Measurements from ENCODE around the gene CSF3R. TPM values are rescaled to one million over a fixed set of nuclear protein-coding genes. Genes with fewer than 3 reads are reported as not detected.
"Not testable (repeated sequence)": the region's sequence is repeated elsewhere in the genome, so short reads cannot be mapped to it uniquely, and the experiment has no call there.

The CSF3R gene
- total RNA-seq, 1 experiment from 2014 or later, result 0.26 TPM

DNA sequence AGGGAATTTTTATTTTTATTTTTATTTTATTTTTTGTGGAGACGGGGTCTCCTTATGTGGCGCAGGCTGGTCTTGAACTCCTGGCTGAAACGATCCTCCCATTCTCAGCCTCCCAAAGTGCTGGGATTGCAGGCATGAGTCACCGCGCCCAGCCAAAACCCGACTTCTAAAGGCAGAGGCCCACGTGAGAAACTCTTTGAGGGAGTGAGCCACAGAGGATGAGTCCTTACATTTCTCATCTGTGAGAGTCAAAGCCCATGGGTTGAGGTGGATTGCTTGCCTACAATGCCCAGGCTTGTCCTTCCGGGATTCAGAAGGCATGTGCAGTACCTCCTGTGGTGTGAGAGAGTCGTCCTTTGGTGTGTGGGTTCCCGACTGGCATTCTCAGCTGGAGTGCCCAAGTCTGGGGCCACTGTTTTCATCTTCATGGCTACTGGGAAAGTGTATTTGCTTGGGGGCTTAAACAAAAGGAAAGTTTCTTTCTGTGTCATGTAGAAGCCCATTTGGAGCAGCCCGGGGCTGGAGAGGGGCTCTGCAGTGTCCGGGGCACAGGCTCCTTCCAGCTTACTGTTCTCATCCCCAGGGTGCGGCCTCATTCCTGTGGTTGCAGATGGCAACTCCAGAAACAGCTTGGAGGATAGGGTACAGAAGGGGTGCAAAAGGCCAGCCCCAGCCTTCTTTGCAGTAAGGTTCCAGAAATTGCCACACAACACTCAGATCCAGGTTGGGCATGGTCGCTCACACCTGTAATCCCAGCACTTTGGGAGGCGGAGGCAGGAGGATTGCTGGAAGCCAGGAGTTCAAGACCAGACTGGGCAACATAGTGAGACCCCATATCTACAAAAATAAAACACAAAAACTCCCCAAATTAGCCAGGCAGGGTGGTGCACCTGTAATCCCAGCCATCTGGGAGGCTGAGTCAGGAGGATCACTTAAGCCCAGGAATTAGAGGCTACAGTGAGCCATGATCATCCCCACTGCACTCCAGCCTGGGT is 29.4 kb upstream of the CSF3R start:
- H3K27me3 Mint-ChIP-seq (ENCODE audit: low read depth), result no peaks in the 10 kb centered on the region
- no peaks in the 10 kb centered on the region for H3K9me3 Mint-ChIP-seq
- no peak overlapping the region for H3K27ac Mint-ChIP-seq

DNA sequence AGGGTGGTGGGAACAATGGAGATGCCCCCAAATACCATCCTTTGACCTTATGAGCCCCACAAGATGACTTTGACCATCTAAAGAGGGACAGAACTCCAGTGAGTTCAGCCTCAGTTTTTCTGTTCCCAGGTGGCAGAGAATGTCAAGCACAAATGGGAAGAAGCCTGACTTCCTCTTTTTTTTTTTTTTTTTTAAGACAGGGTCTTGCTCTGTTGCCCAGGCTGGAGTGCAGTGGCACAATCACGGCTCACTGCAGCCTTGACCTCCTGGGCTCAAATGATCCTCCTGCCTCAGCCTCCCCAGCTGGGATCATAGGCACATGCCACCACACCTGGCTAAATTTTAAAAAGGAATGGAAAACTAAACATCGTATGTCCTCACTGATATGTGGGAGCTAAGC is 28.5 kb upstream of the CSF3R start:
- not testable (repeated sequence) for H3K4me3 Mint-ChIP-seq; ATAC-seq; H3K36me3 Mint-ChIP-seq; H3K27ac Mint-ChIP-seq; H3K4me1 Mint-ChIP-seq; H3K9me3 Mint-ChIP-seq; DNase-seq (ENCODE audit: low spot score); H3K27me3 Mint-ChIP-seq (ENCODE audit: low read depth)
- CTCF ChIA-PET, result interaction anchor here (0.6 to 0.7 kb wide), 3 partner anchors 22 to 1215 kb away, joined by 3 to 4 read pairs (median 4); no protein-coding TSS in a partner anchor
- POLR2A ChIA-PET, result interaction anchor here (0.6 kb wide), 1 partner anchor 207 kb away, joined by 3 read pairs; no protein-coding TSS in a partner anchor

More for the DNA sequence above, 29.4 kb upstream of the CSF3R start:
- Mint-ChIP-seq H3K4me1 (peaks cover 10% of the 10 kb centered on the region), H3K4me3 (no peak overlapping the region), H3K36me3 (no peaks in the 10 kb centered on the region)
- no peak for ATAC-seq
- ChIA-PET POLR2A (no interaction called here), CTCF (no interaction called here)
- TF ChIP-seq ZNF416 (CRISPR knock-in tag; IDR thresholded peaks at IDR 0.05) (no peak), TP53 (CRISPR knock-in tag; IDR thresholded peaks at IDR 0.05) (no peak), MXD4 (CRISPR knock-in tag; IDR thresholded peaks at IDR 0.05; ENCODE audit: borderline replicate concordance) (no peak), OVOL2 (CRISPR knock-in tag; IDR thresholded peaks at IDR 0.05; ENCODE audit: borderline replicate concordance) (no peak), ZNF121 (CRISPR knock-in tag; IDR thresholded peaks at IDR 0.05) (peak; percentile 64; the same call in 1 of the 2 replicates)
- TF ChIP-seq, protein P1, sequence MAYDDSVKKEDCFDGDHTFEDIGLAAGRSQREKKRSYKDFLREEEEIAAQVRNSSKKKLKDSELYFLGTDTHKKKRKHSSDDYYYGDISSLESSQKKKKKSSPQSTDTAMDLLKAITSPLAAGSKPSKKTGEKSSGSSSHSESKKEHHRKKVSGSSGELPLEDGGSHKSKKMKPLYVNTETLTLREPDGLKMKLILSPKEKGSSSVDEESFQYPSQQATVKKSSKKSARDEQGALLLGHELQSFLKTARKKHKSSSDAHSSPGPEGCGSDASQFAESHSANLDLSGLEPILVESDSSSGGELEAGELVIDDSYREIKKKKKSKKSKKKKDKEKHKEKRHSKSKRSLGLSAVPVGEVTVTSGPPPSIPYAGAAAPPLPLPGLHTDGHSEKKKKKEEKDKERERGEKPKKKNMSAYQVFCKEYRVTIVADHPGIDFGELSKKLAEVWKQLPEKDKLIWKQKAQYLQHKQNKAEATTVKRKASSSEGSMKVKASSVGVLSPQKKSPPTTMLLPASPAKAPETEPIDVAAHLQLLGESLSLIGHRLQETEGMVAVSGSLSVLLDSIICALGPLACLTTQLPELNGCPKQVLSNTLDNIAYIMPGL (CRISPR knock-in tag; IDR thresholded peaks at IDR 0.05), result no peak
- TF ChIP-seq, protein P2, sequence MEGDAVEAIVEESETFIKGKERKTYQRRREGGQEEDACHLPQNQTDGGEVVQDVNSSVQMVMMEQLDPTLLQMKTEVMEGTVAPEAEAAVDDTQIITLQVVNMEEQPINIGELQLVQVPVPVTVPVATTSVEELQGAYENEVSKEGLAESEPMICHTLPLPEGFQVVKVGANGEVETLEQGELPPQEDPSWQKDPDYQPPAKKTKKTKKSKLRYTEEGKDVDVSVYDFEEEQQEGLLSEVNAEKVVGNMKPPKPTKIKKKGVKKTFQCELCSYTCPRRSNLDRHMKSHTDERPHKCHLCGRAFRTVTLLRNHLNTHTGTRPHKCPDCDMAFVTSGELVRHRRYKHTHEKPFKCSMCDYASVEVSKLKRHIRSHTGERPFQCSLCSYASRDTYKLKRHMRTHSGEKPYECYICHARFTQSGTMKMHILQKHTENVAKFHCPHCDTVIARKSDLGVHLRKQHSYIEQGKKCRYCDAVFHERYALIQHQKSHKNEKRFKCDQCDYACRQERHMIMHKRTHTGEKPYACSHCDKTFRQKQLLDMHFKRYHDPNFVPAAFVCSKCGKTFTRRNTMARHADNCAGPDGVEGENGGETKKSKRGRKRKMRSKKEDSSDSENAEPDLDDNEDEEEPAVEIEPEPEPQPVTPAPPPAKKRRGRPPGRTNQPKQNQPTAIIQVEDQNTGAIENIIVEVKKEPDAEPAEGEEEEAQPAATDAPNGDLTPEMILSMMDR (IDR thresholded peaks at IDR 0.05), result no peak
- no peak for DNase-seq (ENCODE audit: low spot score)

DNA sequence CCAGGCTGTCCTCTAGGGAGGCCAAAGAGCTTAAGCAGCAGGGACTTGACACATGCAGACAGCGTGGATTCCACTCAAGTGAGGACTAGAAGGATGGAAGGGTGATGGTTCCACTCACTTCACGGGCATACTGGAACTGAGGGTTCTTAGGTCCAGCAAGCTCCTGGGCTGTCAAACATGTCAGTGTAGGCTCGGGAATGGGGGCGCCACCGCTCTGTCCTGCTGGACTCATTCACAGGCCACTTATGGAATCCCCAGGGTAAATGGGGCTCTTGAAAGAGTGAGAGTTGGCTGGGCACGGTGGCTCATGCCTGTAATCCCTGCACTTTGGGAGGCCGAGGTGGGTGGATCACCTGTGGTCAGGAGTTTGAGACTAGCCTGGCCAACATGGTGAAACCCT is 27.7 kb upstream of the CSF3R start:
- H3K9me3 Mint-ChIP-seq, result no peaks in the 10 kb centered on the region
- no peak for DNase-seq (ENCODE audit: low spot score)
- no peak overlapping the region for H3K27ac Mint-ChIP-seq
- H3K4me3 Mint-ChIP-seq, result no peak overlapping the region
- H3K27me3 Mint-ChIP-seq (ENCODE audit: low read depth), result no peaks in the 10 kb centered on the region
- ChIA-PET POLR2A (no interaction called here), CTCF (interaction anchor here (0.7 to 0.8 kb wide), 2 partner anchors 46 to 65 kb away, joined by 3 read pairs; partner anchors contain the start of gene MRPS15)
- no peaks in the 10 kb centered on the region for H3K36me3 Mint-ChIP-seq
- H3K4me1 Mint-ChIP-seq, result peaks cover 9% of the 10 kb centered on the region
- ATAC-seq, result no peak
- TF ChIP-seq, protein P3, sequence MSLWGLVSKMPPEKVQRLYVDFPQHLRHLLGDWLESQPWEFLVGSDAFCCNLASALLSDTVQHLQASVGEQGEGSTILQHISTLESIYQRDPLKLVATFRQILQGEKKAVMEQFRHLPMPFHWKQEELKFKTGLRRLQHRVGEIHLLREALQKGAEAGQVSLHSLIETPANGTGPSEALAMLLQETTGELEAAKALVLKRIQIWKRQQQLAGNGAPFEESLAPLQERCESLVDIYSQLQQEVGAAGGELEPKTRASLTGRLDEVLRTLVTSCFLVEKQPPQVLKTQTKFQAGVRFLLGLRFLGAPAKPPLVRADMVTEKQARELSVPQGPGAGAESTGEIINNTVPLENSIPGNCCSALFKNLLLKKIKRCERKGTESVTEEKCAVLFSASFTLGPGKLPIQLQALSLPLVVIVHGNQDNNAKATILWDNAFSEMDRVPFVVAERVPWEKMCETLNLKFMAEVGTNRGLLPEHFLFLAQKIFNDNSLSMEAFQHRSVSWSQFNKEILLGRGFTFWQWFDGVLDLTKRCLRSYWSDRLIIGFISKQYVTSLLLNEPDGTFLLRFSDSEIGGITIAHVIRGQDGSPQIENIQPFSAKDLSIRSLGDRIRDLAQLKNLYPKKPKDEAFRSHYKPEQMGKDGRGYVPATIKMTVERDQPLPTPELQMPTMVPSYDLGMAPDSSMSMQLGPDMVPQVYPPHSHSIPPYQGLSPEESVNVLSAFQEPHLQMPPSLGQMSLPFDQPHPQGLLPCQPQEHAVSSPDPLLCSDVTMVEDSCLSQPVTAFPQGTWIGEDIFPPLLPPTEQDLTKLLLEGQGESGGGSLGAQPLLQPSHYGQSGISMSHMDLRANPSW (CRISPR knock-in tag; conservative IDR thresholded peaks at IDR 0.05; ENCODE audit: low read depth), result no peak
- TF ChIP-seq ZNF423 (CRISPR knock-in tag; IDR thresholded peaks at IDR 0.05) (no peak), SP1 (CRISPR knock-in tag; conservative IDR thresholded peaks at IDR 0.05) (no peak), TP53 (CRISPR knock-in tag; IDR thresholded peaks at IDR 0.05) (no peak), ELF4 (CRISPR knock-in tag; IDR thresholded peaks at IDR 0.05; ENCODE audit: low read depth) (no peak), NFYB (CRISPR knock-in tag; conservative IDR thresholded peaks at IDR 0.05; ENCODE audit: low read depth) (no peak)
- TF ChIP-seq, protein P4, sequence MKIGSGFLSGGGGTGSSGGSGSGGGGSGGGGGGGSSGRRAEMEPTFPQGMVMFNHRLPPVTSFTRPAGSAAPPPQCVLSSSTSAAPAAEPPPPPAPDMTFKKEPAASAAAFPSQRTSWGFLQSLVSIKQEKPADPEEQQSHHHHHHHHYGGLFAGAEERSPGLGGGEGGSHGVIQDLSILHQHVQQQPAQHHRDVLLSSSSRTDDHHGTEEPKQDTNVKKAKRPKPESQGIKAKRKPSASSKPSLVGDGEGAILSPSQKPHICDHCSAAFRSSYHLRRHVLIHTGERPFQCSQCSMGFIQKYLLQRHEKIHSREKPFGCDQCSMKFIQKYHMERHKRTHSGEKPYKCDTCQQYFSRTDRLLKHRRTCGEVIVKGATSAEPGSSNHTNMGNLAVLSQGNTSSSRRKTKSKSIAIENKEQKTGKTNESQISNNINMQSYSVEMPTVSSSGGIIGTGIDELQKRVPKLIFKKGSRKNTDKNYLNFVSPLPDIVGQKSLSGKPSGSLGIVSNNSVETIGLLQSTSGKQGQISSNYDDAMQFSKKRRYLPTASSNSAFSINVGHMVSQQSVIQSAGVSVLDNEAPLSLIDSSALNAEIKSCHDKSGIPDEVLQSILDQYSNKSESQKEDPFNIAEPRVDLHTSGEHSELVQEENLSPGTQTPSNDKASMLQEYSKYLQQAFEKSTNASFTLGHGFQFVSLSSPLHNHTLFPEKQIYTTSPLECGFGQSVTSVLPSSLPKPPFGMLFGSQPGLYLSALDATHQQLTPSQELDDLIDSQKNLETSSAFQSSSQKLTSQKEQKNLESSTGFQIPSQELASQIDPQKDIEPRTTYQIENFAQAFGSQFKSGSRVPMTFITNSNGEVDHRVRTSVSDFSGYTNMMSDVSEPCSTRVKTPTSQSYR (CRISPR knock-in tag; IDR thresholded peaks at IDR 0.05), result no peak
- TF ChIP-seq, protein P5, sequence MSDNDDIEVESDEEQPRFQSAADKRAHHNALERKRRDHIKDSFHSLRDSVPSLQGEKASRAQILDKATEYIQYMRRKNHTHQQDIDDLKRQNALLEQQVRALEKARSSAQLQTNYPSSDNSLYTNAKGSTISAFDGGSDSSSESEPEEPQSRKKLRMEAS (CRISPR knock-in tag; IDR thresholded peaks at IDR 0.05), result no peak
- TF ChIP-seq, protein P6, sequence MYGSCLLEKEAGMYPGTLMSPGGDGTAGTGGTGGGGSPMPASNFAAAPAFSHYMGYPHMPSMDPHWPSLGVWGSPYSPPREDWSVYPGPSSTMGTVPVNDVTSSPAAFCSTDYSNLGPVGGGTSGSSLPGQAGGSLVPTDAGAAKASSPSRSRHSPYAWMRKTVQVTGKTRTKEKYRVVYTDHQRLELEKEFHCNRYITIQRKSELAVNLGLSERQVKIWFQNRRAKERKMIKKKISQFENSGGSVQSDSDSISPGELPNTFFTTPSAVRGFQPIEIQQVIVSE (CRISPR knock-in tag; IDR thresholded peaks at IDR 0.05; ENCODE audit: borderline replicate concordance), result no peak
